Nephron (organoid): Measurements from ENCODE around the gene PPP2R2B.

ENCODE experiments used
- H3K27ac Mint-ChIP-seq, 3 experiments: 2 replicates each; pipeline ENCODE4 v1.8.0; 2020; ENCODE audit warnings: mixed read lengths in 3 of 3, mild to moderate bottlenecking in 2 of 3, moderate library complexity in 1 of 3
- H3K27me3 Mint-ChIP-seq: 2 replicates; pipeline ENCODE4 v1.8.0; 2021; ENCODE audit warnings: low read depth, mild to moderate bottlenecking, moderate library complexity, mixed read lengths
- H3K36me3 Mint-ChIP-seq: 2 replicates; pipeline ENCODE4 v1.8.0; 2020; ENCODE audit warnings: low read depth, mixed read lengths
- H3K4me1 Mint-ChIP-seq: 2 replicates; pipeline ENCODE4 v1.8.0; 2020; ENCODE audit warnings: mixed read lengths
- H3K4me3 Mint-ChIP-seq, 3 experiments: 2 replicates each; pipeline ENCODE4 v1.8.0; 2020; ENCODE audit warnings: mild to moderate bottlenecking in 3 of 3, mixed read lengths in 3 of 3, moderate library complexity in 2 of 3
- H3K9me3 Mint-ChIP-seq: 2 replicates; pipeline ENCODE4 v1.8.0; 2020; ENCODE audit warnings: mixed read lengths
- CTCF ChIP-seq, 3 experiments: fragments of 200-600 bp; sonication (generic); IDR thresholded peaks; one replicate each; pipeline ENCODE4 v1.5.0; 2021; ENCODE audit warnings: antibody characterized with exemption in 3 of 3; ENCODE audit not compliant: unreplicated experiment in 3 of 3

Gene PPP2R2B

GRCh38 chr5:146624179-146624578 lies 254.4 kb downstream of the PPP2R2B start:
- TF ChIP-seq CTCF (IDR thresholded peaks at IDR 0.05; ENCODE audit: unreplicated experiment in 3 of 3): no peak
- Mint-ChIP-seq H3K27ac (no peak overlapping the region), H3K27me3 (peaks cover 3% of the 10 kb centered on the region), H3K9me3 (no peaks in the 10 kb centered on the region), H3K36me3 (no peaks in the 10 kb centered on the region), H3K4me3 (no peak overlapping the region), H3K4me1 (no peaks in the 10 kb centered on the region)

- Mint-ChIP-seq H3K27ac (no peak overlapping the region), H3K36me3 (no peaks in the 10 kb centered on the region), H3K4me3 (no peak overlapping the region), H3K4me1 (no peaks in the 10 kb centered on the region), H3K27me3 (peaks cover 3% of the 10 kb centered on the region), H3K9me3 (no peaks in the 10 kb centered on the region)
- TF ChIP-seq CTCF (IDR thresholded peaks at IDR 0.05; ENCODE audit: unreplicated experiment in 3 of 3): no peak
Measured at GRCh38 chr5:146623666-146624065, 254.9 kb downstream of the PPP2R2B start.

GRCh38 chr5:146623009-146623408 lies 255.5 kb downstream of the PPP2R2B start:
- H3K4me1 Mint-ChIP-seq: no peaks in the 10 kb centered on the region
- TF ChIP-seq CTCF (IDR thresholded peaks at IDR 0.05; ENCODE audit: unreplicated experiment in 3 of 3): no peak
- peaks cover 3% of the 10 kb centered on the region for H3K27me3 Mint-ChIP-seq
- no peak overlapping the region for H3K4me3 Mint-ChIP-seq
- no peak overlapping the region for H3K27ac Mint-ChIP-seq
- no peaks in the 10 kb centered on the region for H3K9me3 Mint-ChIP-seq
- H3K36me3 Mint-ChIP-seq: no peaks in the 10 kb centered on the region

GRCh38 chr5:146622391-146622790 lies 256.2 kb downstream of the PPP2R2B start:
- H3K4me3 Mint-ChIP-seq: no peak overlapping the region
- no peaks in the 10 kb centered on the region for H3K27me3 Mint-ChIP-seq
- TF ChIP-seq CTCF (IDR thresholded peaks at IDR 0.05; ENCODE audit: unreplicated experiment in 3 of 3): no peak
- no peaks in the 10 kb centered on the region for H3K36me3 Mint-ChIP-seq
- no peak overlapping the region for H3K27ac Mint-ChIP-seq
- no peaks in the 10 kb centered on the region for H3K4me1 Mint-ChIP-seq
- H3K9me3 Mint-ChIP-seq: no peaks in the 10 kb centered on the region

- H3K4me3 Mint-ChIP-seq: no peak overlapping the region
- no peaks in the 10 kb centered on the region for H3K36me3 Mint-ChIP-seq
- TF ChIP-seq CTCF (IDR thresholded peaks at IDR 0.05; ENCODE audit: unreplicated experiment in 3 of 3): no peak
- peak overlapping the region in 1 of 3 experiments; percentile 26 for H3K27ac Mint-ChIP-seq
- no peaks in the 10 kb centered on the region for H3K4me1 Mint-ChIP-seq
- no peaks in the 10 kb centered on the region for H3K27me3 Mint-ChIP-seq
- H3K9me3 Mint-ChIP-seq: peaks cover 11% of the 10 kb centered on the region
Measured at GRCh38 chr5:146620669-146621051, 257.9 kb downstream of the PPP2R2B start.

- H3K36me3 Mint-ChIP-seq: no peaks in the 10 kb centered on the region
- TF ChIP-seq CTCF (IDR thresholded peaks at IDR 0.05; ENCODE audit: unreplicated experiment in 3 of 3): no peak
- H3K27ac Mint-ChIP-seq: no peak overlapping the region
- no peak overlapping the region for H3K4me3 Mint-ChIP-seq
- H3K4me1 Mint-ChIP-seq: no peaks in the 10 kb centered on the region
- H3K27me3 Mint-ChIP-seq: no peaks in the 10 kb centered on the region
- peaks cover 14% of the 10 kb centered on the region for H3K9me3 Mint-ChIP-seq
Measured at GRCh38 chr5:146620031-146620668, 258.4 kb downstream of the PPP2R2B start.
